GM19099 (cell line): ENCODE results near the gene TRABD2B.

Experiments used
- POLR2A ChIP-seq: IDR thresholded peaks from 3 replicates; pipeline ENCODE4 v1.6.1; 2011; ENCODE audit warnings: low read depth; ENCODE audit not compliant: insufficient read length; ENCODE audit errors: extremely low read depth

Gene TRABD2B

GRCh38 chr1:47924270-47925048 is 72.7 kb downstream of the TRABD2B start:
- no peak for TF ChIP-seq POLR2A

DNA sequence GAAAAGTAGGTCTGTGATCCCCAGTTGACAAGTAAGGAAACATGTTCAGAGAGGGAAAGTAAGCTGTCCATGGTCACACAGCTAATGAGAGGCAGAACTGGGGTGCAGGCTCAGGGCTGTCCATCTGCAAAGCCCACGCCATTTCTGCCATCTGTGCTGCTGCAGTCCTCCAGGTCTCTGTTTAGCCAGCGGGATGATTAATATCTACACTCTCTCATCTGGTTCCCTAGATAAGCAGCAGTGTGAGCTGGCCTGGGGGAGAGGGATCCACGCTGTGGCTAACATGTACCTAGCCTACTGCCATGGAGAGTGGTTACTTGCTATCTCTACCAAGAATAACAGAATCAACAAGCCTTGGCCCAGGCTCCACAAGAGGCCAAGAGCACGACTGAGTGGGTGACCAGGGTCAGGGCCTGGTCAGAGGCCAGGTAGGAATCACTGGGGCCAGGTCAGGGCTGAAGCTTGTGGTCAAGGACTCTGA is 75.2 kb downstream of the TRABD2B start:
- no peak for TF ChIP-seq POLR2A

GRCh38 chr1:47919113-47919833 is 77.9 kb downstream of the TRABD2B start:
- no peak for TF ChIP-seq POLR2A

DNA sequence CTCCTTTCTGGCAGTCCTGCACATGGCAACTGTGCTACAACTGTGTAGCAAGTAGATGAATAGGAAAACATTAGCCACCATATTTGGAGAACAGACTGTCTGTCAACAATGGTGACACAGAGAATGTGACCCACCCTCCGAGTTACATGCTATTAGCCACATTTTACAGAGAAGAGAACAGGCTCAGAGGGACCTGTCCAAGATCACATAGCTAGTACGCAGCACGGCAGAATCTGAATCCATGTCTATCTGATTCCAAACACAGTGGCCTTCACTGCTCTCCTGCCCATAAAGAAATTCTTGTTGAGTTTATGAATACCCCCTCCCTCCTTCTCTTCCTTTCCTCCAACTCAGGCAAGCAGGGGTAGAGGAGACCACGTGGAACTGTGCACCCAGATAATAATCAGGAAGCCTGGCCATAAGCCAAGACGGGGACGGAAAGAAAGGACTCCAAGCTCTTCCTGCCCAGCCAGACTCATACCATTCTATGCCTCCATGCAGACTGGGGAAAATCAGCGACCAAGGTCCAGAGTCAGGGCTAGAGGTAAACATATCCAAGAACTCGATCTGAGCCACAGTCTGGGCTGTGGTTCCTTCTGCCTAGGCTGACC is 78.8 kb downstream of the TRABD2B start:
- no peak for TF ChIP-seq POLR2A

DNA sequence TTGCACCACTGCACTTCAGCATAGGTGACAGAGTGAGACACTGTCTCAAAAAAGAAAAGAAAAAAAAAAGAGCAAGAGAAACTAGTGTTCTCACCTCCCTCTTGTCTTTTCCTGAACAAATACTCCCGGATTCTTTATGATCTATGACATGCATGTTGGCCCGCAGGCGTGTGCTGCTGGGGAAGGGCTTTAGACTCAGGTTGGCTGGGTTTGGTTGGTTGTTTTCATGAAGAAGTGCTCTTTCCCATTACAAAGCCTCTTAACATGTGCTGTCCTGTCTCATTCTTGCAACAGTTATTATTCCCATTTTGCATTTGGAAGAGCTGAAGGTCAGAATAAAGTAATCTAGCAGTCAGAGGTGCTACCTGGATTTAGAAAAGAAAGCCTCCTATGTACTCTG is 79.5 kb downstream of the TRABD2B start:
- no peak for TF ChIP-seq POLR2A

- no peak for TF ChIP-seq POLR2A
Measured at GRCh38 chr1:47915677-47916353, 81.4 kb downstream of the TRABD2B start.

- no peak for TF ChIP-seq POLR2A
Measured at GRCh38 chr1:47914952-47915676, 82.1 kb downstream of the TRABD2B start.

DNA sequence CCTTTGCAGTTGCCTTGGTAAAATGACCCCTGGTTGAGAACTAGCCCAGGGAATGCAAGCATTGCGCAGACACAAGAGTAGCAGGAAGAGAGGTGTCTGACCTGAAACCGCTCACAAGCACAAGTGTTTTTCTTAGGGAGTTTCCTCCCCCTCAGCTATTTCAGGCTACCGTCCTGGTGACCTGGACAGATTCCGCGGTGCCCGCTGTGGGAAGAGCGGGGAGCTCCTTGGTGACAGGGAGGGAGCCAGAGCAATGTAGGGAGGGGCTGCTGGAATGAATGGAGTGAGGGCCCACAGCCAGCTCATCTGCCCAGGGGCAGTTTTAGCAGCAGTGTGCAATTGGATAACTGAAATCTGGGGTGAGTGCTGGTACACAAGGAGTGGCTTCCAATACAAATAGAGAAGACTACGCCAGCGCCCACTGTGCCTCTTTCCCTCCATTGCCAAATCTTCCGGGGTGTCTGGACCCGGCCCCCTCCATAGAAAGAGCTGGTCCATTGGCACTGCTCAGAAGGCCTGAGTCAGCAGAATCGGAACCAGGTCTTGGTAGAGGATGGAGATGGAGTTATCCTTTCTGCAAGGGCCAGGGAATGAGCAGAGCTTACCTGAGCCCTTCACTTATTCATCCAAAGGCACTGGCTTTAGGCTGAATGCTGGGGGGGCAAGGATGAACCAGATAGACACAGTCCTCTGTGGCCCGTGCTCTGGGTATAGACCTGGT is 82.8 kb downstream of the TRABD2B start:
- no peak for TF ChIP-seq POLR2A

DNA sequence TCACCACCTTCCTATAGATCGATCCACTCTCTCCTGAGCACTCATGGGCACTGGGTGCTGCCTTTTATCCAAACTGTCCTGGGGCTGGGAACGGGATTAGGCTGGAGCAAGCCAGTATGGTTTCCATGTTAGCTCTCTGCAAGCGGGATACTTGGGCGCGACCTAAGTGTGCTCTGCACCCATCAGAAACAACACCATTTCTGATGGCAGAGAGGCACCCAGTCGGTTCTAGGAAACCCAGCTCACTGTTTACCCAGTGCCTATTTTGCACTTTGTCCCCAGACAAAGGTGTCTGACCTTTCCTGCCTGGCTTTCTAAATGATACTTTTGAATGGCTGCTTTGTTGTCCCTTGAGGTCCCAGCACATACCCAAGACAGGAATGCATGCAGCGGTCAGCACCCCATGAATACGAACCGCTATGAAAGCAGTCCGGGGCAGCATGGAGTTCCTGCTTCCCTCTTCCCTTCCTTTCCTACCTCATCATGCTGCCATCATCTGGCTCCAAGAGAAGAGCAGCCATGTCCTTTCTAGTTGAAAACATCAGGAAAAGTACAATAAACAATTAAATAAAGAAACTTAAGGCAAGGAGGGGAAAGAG is 83.9 kb downstream of the TRABD2B start:
- no peak for TF ChIP-seq POLR2A

GRCh38 chr1:47912756-47913155 is 84.4 kb downstream of the TRABD2B start:
- TF ChIP-seq POLR2A: no peak

DNA sequence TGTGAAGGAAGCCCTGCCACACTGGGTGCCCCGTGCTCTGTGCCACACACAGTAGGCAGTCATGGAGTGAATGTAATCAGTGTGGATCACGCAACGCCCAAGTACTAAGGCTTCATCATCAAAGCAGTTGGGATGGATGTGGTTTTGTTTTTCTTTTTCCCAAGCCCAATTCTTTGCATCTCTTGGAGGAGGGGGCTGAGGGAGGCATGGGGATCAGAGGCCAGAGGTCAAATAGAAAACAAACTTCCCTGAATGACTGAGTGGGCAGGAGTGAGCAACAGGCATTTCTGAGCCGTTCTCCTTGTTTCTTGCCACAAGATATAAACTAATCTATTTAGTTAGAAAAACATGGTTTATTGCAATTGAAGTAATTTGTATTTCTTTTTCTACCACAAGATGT is 85.3 kb downstream of the TRABD2B start:
- no peak for TF ChIP-seq POLR2A

- no peak for TF ChIP-seq POLR2A
Measured at GRCh38 chr1:47911424-47911823, 85.8 kb downstream of the TRABD2B start.

GRCh38 chr1:47908258-47908657 is 88.9 kb downstream of the TRABD2B start:
- no peak for TF ChIP-seq POLR2A

- no peak for TF ChIP-seq POLR2A
Measured at GRCh38 chr1:47907177-47907528, 90.0 kb downstream of the TRABD2B start.

- no peak for TF ChIP-seq POLR2A
Measured at GRCh38 chr1:47906527-47907176, 90.5 kb downstream of the TRABD2B start.
